ENCODE measurements around the gene CLEC2L.
"Not testable (repeated sequence)": the region's sequence is repeated elsewhere in the genome, so short reads cannot be mapped to it uniquely, and the experiment has no call there.

Gene CLEC2L

DNA sequence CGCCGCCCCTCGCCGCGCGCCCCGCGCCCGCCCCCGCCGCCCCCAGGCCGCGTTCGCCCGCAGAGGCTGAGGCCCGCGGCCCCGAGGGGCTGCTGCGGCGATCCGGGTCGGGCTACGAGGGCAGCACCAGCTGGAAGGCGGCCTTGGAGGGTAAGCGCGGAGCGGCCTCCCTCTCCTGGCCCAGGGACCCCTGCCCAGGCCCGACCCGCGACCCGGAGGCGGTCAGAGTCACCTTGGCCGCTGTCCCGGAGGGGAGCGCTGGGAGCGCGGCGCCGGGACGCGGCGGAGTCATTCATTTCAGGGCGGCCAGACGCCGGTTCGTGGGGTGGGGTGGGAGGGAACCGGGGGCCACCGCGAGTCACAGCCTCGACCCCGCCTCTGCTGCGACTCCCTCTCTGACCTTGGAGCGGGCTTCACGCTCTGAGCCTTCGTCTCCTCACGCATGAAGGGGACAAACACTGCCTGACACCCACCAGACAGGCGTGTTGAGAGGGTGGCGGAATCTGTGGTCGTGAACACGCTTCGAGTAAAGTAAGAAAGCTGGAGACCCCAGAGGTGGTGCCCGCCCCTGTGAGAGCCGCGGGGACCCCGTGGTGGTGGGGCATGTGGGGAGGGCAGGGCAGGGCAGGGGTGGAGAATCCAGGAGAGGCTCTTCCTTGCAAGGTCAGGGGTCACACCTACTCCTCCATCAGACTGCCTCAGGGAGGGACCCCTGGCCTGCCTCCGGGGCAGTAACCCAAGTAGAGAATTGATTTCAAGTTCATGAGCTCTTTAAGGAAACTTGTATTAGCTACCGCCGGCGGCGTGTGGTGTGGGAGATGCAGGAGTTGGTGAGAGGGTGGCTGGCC lies 707 bp downstream of the CLEC2L start:
- no peak for DNase-seq

DNA sequence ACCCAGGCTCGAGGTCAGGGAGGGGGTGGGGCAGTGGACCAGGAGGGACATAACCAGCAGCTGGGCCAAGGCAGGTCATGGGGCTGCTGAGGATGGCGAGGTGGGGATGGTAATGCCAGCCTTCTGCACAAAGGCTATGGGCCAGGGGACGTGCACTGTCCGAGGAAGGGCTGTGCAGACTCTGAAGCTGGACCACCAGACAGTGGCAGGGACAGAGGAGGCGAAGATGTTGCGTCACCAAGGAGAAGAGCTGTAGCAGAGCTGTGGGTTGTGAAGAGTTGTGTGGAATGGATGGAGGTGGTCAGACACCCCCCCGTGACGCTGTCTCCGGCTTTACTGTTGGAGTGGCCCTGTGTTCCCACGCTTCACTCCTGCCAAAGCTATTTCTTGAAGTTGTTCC lies 1.8 kb downstream of the CLEC2L start:
- no peak for DNase-seq

DNA sequence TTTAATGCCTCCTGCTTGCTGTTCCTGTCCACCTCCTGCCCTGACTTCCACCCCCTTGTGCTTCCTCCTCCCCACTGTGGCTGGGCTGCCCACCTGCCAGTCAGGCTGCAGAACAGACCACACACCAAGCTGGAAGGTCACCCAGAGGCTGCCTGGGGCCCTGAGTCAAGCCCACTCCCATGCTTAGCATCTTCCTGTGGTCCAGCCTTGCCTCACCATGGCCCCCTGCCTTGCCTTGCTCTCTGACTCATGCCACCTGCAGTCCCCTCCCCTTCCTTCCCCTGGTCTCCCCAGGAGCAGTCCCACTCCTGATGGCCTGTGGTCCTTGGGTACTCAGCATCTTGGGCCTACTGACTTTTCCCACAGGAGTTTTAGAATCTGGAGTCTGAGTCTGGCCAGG lies 2.3 kb downstream of the CLEC2L start:
- no peak for DNase-seq

DNA sequence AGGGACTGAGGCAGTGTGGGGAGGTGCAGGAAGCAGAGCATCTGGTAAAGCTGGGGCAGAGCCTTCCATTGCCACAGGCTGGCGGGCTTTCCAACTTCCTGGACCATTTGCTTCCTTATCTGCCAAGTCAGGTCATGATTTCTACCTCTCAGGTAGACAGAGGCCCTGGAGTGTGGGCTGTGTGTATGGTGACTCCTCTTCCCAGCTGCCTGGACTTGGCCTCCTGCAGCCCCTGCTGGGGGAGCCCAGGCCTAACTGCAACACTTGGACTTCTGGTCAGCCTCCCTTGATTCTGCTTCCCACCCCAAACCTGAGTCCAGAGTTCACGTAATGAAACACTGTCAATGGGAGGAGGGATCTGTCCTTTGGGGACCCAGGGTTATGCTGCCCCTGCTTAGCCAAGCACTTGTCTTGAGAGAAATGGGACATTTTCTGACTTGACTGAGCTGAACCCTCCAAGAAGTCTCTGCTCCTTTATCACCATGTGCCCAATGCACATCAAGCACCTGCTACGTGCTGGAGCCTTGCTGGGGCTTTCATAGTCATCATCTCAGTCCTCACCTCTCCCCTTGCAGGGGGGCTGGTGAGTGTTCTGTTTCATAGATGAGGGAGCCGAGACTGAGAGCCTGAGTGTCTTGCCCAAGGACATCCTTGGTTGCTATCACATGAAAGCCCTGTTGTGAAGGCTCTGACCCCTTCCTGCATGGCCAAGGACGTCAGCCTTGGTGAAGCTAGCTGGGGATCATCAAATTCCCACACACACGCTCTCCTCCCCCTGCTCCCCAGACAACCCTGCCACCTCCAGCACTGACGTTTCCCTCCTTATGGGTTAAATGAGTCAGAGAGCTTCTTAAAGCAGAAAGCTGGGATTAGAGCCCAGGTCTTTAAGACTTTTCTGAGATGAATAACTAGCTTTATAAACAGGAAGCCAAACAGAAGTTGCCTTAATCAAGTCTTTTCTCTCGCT lies 3.4 kb downstream of the CLEC2L start:
- no peak for DNase-seq

DNA sequence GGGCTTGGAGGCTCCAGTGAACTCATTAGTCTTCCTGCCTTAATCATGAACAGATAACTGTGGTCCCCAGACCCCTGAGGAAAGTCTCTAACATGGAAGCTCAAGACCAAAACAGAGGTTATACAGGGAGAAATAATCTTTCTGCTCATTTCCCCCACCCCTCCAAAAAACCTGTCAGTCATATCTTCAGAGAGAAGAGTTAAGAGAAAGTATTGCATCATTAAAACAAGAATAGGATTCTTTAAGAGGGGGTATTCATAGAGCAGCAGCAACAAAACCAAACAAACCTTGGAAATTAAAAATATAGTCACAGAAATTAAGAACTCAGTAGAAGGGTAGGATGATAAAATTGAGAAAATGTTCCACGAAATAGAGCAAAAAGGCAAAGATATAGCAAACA lies 7.6 kb downstream of the CLEC2L start:
- DNase-seq: no peak

DNA sequence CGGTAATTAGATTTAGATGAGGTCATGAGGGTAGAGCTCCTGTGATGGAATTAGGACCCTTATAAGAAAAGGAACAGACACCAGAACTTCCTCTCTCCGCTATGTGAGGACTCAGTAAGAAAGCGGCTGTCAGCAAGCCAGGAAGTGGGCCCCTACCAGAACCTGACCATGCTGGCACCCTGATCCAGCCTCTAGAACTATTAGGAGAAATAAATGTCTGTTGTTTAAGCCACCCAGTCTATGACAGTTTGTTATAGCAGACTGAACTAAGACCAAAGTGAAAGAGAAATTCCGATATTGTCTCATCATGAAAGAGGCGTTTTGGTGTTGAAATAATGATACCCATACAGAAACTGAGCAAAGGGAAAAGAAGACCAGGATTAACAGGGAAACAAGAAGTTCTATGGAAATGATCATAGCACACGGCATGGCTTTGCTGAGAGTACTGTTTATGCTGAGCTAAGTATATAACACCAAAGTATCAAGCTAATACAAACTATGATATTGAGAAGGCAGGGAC lies 9.2 kb downstream of the CLEC2L start:
- no peak for DNase-seq

DNA sequence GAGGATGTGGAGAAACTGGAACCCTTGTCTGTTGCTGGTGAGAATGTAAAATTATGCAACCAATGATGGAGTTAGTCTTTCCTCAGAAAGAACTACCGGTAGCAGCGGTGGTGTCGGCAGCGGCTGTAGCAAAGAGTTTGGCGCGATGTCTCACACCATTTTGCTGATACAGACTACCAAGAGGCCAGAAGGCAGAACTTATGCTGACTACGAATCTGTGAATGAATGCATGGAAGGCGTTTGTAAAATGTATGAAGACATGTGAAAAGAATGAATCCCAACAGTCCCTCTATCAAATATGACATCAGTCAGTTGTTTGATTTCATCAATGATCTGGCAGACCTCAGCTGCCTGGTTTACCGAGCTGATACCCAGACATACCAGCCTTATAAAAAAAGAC lies 10.6 kb downstream of the CLEC2L start:
- no peak for DNase-seq

DNA sequence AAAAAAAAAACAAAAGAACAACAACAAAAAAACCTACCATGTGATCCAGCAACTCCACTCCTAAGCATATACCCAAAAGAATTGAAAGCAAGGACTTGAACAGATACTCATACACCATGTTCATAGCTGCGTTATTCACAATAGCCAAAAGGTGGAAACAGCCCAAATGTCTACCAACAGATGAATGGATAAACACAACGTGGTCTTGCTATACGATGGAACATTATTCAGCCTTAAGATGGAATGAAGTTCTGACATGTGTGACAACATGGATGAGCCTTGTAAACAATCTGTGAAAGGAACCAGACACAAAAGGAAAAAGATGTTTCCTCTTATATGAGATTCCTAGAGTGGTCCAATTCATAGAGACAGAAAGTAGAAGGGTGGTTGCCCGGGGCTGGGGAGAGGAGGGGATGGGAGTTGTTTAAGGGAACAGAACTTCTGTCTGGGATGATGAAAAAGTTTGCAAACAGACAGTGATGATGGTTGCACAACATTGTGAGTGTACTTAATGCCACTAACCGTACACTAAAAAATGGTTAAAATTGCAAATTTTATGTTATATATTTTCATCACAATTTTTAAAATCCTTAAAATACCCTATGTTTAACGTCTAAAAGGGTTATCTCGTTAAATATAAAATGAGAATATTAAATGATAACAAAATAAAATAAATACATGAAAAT lies 11.6 kb downstream of the CLEC2L start:
- no peak for DNase-seq

DNA sequence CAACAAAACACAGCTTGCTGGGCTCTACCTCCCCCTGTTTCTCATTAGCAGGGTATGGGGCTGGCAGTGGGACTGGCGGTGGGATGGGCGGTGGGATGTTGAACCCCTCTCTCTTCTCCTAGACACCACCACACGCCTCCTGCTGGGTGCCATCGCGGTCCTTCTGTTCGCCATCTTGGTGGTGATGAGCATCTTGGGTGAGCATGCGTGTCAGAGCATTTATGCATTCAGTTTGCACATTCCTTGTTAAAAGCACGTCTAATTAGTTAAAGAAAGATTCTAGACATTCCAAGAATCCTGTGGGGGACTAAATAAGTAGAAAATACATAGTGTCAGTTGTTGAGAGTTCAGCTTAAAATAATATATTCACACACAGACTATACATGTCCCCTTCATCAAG lies 12.7 kb downstream of the CLEC2L start:
- DNase-seq: no peak

DNA sequence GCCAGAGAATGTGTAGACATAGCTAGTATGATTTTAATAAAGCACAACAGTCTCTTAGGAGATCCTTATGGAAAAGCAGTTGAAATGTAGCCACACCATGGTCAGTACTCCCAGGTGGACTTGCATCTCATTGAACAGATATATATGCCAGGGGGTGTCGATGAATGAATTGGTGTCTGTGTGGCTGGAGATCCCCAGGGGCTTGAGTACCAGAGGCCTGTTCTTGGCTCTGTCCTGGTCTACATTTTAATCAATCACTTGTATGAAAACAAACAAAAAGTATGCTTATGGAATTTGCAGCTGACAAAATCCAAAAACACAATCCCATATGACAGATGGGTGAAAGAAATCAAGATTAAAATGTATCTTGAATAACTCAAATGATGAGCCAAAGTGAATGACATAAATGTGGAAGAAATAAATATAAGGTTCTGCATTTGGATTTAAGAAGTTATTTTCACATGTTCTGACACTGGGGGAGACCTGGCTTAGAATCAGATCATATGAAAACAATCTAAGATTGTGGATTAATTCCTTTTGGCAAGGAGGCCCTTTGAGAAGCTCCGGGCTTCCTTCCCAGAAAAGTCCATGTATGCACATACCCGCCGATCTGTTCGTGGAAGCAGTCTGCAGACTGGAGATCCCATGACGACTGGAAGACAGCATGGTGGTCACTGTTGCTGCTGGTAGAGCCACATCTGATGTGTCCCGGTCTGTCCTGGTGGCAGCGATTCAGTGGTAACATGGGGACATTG lies 15.6 kb downstream of the CLEC2L start:
- DNase-seq: no peak

DNA sequence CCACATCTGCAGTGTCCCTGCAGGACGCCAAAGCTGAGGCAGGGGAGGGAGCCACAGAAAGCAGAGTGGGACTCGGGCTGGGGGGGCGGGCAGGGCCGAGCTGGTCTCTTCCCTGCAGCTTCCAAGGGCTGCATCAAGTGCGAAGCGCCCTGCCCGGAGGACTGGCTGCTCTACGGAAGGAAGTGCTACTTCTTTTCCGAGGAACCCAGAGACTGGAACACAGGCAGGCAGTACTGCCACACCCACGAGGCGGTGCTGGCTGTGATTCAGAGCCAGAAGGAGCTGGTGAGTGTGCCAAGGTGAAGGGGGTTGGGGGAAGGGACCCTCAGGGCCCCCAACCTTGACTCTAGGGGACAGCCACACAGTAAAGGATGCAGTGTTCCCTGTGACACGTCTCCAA lies 16.7 kb downstream of the CLEC2L start:
- no peak for DNase-seq

DNA sequence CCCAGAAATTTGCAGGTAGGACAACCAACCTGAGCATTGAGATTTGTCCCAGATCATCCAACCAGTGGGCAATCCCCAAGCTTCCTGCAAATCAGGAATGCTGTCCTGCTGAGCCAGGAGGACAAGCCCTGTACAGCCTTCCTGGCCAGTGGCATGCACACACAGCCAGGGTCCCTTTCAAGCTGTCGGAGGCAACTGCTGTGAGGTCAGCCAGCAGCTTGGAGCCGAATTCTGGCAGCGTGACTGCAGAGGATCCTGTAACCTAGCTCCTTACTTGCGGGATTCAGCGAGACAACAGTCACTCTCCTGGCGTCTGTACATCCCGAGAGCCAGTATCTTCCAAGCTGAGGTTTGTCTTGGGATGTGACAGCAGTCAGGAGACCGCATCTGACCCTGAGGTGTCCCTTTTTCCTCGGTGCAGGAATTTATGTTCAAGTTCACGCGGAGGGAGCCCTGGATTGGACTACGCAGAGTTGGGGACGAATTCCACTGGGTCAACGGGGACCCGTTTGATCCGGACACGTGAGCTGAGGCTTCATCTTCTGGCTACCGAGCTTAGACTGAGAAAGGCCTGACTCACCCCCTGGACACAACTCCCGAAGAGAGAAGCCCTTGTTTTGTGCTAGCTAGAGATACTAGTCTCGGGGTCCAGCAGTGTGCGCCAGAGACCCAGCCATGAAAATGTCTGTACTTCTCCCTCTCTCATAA lies 18.3 kb downstream of the CLEC2L start:
- no peak for DNase-seq

DNA sequence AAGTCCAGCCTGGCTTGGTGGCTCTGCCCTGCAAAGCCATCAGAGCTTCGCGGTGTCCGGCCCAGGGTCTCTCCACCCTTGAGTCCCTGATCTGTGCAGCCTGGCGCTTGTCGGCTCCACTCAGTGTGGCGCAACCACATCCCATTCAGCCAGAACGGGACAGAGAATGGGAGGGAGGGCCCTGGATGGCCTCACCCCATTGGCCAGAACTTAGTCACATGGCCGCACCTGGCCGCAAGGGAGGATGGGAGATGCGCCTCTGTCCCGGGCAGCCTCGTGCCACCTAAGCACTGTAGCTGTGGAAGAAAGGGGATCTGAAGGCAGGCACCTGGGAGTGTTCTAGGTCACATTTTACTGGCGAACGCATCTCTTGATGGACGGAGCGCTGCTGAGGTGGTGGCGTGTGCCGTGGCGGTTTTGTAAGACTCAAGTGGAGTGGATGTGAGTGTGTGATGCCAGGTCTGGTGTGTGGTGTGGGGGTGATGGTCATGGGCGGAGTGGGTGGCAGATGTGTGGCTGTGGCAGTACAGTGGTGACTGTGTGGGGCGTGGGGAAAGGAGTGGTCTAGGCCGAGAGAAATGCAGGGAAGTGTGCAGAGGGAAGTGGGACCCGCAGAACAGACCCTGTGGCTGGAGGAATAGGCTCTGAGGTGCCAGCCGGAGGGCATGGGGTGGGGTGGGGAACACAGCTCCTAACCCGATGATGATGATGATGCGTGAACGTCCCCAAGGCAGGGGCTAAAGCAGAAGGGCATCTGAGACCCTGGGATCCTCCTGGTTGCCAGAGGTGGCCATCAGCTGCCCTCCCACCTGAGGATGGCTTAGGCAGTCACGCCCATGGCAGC lies 19.0 kb downstream of the CLEC2L start:
- no peak for DNase-seq

DNA sequence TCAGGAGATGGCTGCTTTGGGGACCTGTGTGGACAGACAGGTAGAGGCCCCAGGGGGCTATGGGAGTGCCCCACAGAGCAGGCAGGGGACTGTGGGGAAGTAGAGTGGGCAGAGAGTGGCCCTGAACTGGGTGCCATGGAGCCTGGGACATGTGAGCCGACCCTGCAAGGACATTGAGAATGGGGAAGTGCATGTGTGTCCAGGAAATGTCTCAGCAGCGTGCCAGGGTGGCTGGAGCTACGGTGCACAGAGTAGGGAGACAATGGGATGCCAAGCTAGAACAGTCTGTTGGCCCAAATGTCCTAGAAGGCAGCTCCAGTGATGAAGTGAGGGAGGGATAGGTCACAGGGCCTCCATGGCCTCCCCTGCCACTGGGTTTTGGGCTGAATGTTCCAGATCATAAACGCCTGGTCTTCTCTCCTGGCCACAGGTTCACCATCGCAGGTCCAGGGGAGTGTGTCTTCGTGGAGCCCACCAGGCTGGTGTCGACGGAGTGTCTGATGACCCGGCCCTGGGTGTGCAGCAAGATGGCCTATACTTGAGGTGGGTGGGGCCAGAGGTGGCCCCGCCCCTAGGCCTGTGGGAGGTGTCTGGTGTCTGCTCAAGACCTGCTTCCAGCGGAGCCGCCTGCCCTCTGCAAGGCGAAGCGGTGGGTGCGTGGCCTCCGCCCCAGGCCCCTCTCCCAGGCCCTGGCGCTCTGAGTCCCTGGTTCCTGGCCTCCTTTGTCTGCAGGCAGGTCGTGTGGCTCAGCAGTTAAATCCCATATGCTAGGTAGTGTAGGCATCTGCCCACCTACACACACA lies 20.5 kb downstream of the CLEC2L start:
- DNase-seq: no peak

DNA sequence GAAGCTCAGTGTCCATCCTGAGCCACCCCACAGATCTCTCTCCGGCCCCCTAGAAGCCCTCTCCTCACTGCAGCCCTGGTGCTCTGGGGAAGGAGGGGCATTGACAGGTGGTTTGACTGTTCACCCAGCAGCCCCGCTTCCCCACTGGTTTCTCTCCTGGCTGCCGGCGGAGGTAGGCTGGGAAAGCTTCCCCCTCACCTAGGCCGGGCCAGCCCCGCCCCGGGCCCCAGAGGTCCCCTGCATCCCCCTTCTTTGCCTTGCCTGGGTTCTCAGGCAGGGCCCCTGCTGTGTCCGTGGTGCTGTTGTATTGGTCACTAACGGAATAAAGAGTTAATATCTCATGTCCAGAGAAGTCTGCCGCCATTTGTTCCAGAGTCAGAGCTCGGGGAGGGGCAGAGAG lies 21.2 kb downstream of the CLEC2L start:
- no peak for DNase-seq

DNA sequence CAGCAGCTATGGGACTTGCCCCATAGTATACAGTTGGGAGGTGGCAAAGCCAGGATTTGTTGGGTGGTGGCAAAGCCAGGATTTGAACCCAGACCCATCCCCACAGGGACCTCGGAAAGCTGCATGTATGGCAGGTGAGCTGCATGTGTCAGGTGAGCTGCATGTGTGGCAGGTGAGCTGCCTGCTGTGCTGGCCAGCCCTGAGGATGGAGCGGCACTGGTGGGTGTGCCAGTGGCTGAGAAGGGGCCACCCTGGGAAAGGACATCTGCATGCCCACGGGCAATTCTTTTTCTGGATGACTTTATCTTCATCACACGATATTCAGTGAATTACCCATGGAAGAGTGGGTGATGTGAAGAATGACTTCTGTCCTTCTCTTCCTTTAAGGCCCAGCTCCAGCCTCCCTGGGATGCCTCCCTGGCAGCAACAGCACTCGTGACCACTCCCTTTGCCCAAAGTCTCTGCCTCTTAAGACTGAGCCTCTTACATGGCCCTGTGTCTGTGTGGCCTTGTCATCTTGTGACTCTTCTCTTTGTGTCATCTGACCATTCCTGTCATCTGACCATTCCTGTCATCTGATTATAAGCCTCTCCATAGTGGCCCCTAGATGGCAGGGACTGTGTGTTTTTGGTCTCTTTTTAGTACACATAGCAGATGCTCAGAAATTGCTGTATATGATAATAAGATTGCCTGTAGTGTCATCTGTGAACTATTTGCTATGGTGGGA lies 25.0 kb downstream of the CLEC2L start:
- no peak for DNase-seq

DNA sequence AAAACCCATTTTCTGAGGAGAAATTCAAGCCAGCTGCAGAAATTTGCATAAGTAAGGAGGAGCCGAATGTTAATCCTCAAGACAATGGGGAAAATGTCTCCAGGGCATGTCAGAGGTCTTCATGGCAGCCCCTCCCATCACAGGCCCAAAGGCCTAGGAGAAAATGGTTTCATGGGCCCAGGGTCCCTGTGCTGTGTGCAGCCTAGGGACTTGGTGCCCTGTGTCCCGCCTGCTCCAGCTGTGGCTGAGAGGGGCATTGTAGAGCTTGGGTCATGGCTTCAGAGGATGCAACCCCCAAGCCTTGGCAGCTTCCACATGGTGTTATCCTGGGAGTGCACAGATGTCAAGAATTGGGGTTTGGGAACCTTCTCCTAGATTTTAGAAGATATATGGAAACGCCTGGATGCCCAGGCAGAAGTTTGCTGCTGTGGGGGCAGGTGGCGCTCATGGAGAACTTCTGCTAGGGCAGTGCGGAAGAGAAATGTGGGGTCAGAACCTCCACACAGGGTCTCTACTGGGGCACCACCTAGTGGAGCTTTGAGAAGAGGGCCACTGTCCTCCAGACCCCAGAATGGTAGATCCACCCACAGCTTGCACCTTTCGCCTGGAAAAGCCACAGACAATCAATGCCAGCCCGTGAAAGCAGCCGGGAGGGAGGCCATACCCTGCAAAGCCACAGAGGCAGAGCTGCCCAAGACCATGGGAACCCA lies 30.7 kb downstream of the CLEC2L start:
- DNase-seq: not testable (repeated sequence)

DNA sequence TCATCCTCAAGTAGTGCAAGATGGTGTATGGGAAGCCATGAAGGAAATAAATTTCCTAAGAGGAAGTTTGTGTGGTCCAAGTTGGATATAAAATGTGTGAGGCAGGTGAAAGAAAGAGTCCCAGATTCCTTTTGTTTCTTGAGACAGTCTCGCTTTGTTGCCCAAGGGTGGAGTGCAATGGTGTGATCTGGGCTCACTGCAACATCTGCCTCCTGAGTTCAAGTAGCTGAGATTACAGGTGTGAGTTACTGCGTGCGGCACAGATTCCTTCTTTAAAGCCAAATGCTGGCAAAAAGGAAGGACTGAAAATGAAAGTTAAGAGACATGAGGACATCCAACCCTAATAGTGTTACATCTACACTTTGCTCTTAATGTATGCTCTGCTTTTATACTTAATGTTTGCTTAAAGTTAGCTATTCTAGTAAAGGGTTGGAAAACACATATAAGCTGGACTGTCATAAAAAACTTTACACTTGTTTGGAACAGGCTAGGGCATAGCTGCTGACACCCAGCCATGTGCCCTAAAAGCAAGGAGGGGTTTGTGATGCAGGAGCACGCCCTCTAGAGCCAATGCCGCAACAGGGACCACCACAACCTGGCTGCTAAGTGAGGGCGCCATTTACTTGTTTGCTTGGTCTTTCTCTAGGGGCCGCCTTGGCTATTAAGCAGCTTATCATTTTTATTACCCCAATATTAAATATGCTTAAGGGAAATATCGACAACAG lies 34.5 kb downstream of the CLEC2L start:
- no peak for DNase-seq
